Peyer's patch (tissue), 4 donors: Measurements from ENCODE around the gene SCYGR2.

ENCODE experiments used
- POLR2A ChIP-seq, 2 donors: fragments of 450-650 bp; IDR thresholded peaks; one replicate each; pipeline ENCODE4 v1.5.1; 2017; ENCODE audit warnings: antibody characterized with exemption in 2 of 2, mild to moderate bottlenecking in 2 of 2, moderate library complexity in 2 of 2
- TF ChIP-seq, protein P1 (sequence below), 6 experiments: fragments of 450-650 bp in 4 of 6; fragments of 200-600 bp in 2 of 6; sonication (generic) in 1 of 6; IDR thresholded peaks; one replicate each; pipeline ENCODE4 v1.5.1; 2017 to 2019; ENCODE audit warnings: antibody characterized with exemption in 6 of 6, mild to moderate bottlenecking in 3 of 6, moderate library complexity in 1 of 6

DNA sequence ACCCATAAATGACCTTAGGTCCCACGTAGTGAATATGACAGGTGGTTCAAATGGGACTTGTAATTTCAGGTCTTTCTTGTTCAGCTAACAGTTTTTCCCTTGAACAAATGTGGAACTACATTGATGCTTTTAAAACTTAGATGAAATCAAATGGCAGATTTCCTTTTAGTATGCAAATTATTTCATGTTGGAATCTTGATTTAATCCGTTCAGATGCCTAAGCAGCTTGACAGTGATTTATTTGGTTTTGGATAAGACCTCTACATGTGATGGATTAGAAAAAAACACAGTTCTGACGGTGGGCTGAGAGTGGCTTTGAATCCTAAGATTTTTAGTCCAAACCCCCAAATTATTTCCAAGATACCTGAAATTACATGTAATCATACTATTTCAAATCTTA, 35.5 kb downstream of the SCYGR2 start:
- TF ChIP-seq POLR2A (IDR thresholded peaks at IDR 0.05) = no peak
- TF ChIP-seq, protein P1, sequence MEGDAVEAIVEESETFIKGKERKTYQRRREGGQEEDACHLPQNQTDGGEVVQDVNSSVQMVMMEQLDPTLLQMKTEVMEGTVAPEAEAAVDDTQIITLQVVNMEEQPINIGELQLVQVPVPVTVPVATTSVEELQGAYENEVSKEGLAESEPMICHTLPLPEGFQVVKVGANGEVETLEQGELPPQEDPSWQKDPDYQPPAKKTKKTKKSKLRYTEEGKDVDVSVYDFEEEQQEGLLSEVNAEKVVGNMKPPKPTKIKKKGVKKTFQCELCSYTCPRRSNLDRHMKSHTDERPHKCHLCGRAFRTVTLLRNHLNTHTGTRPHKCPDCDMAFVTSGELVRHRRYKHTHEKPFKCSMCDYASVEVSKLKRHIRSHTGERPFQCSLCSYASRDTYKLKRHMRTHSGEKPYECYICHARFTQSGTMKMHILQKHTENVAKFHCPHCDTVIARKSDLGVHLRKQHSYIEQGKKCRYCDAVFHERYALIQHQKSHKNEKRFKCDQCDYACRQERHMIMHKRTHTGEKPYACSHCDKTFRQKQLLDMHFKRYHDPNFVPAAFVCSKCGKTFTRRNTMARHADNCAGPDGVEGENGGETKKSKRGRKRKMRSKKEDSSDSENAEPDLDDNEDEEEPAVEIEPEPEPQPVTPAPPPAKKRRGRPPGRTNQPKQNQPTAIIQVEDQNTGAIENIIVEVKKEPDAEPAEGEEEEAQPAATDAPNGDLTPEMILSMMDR (IDR thresholded peaks at IDR 0.05) = no peak
